ENCODE measurements around the gene NFKB2.

Gene NFKB2

DNA sequence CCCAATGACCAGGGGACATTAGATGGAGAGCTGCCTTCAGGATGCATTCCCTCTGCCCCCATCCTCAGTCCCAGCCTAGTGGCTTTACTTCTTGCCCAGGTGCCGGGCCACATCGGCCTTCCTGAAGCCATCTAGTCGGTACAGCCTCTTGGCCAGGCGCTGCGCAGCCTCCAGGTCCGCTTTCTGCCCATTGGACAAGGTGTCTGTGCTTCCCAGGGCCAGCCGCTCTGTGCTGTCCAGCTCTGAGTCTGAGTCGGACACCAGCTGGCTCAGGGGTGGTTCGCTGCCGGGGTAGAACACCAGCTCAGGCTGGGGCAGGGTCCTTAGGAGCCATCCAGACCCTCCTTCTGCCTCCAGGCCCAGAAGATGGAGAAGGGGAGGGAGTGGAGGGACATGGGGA is 16.8 kb downstream of the NFKB2 start:
- H3K4me3 ChIP-seq (replicated peaks; ENCODE audit: low read depth, low read length) = no peak overlapping the region
- DNase-seq (ENCODE audit: extremely low read depth, low read depth) = no peak
- TF ChIP-seq, protein P1, sequence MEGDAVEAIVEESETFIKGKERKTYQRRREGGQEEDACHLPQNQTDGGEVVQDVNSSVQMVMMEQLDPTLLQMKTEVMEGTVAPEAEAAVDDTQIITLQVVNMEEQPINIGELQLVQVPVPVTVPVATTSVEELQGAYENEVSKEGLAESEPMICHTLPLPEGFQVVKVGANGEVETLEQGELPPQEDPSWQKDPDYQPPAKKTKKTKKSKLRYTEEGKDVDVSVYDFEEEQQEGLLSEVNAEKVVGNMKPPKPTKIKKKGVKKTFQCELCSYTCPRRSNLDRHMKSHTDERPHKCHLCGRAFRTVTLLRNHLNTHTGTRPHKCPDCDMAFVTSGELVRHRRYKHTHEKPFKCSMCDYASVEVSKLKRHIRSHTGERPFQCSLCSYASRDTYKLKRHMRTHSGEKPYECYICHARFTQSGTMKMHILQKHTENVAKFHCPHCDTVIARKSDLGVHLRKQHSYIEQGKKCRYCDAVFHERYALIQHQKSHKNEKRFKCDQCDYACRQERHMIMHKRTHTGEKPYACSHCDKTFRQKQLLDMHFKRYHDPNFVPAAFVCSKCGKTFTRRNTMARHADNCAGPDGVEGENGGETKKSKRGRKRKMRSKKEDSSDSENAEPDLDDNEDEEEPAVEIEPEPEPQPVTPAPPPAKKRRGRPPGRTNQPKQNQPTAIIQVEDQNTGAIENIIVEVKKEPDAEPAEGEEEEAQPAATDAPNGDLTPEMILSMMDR (IDR thresholded peaks at IDR 0.05; ENCODE audit: low read depth, low read length, missing control alignments) = no peak

DNA sequence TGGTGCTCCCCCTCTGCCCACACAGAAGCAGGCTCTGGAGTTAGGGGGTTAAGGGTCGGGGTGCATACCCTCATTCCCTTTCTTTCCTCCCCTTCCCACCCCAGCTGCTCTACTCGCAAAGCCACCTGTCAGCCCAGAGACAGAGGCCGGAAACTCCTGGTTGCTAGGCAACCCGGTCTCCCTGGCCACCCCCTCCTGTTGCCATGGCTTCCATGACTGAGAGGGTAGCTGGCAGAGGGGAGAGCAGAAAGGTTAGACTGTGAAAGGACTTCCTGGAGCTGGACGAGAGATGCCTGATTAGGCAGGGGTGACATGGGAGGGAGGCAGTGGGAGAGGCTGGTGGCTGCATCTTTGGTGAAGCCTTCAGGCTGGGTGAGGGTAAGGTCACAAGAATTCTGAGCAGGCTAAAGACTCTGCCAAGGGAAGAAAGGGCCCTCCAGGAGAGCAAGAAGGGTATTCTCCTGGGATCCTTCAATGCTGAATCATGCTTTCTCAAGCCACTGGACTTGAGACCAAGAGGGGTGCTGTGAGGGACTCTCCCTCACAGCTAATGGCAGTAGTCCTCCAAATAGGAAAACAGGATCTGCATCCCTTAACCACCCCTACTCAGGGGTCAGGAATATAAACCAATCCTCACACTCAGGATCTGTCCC is 17.7 kb downstream of the NFKB2 start:
- no peak for DNase-seq (ENCODE audit: extremely low read depth, low read depth)
- H3K4me3 ChIP-seq (replicated peaks; ENCODE audit: low read depth, low read length) = no peak overlapping the region
- TF ChIP-seq, protein P1 (IDR thresholded peaks at IDR 0.05; ENCODE audit: low read depth, low read length, missing control alignments) = no peak

- H3K4me3 ChIP-seq (replicated peaks; ENCODE audit: low read depth, low read length) = no peak overlapping the region
- DNase-seq (ENCODE audit: extremely low read depth, low read depth) = no peak
- TF ChIP-seq, protein P1 (IDR thresholded peaks at IDR 0.05; ENCODE audit: low read depth, low read length, missing control alignments) = no peak
Measured at GRCh38 chr10:102413806-102414561, 18.5 kb downstream of the NFKB2 start.

DNA sequence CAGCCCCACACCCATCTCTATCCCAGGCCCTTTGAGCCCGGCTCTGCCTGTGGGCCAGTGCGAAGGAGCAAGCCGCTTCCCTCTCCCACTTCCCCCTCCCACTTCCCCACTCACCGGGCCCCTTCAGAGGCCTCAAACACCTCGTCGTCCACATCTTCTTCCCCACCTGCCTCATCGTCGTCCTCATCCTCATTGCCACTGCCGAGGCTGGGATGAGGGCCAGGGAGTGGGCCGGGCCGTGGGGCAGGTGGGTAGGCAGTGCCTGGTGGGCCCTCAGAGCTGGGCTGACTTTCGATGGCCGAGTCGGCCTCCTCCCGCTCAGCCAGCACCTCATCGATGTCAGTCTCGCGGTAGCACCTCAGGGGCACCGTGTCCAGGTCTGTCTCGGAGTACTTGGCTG is 19.2 kb downstream of the NFKB2 start:
- DNase-seq (ENCODE audit: extremely low read depth, low read depth) = no peak
- TF ChIP-seq, protein P1 (IDR thresholded peaks at IDR 0.05; ENCODE audit: low read depth, low read length, missing control alignments) = no peak
- H3K4me3 ChIP-seq (replicated peaks; ENCODE audit: low read depth, low read length) = no peak overlapping the region

GRCh38 chr10:102416283-102416682 is 20.8 kb downstream of the NFKB2 start:
- no peak overlapping the region for H3K4me3 ChIP-seq (replicated peaks; ENCODE audit: low read depth, low read length)
- no peak for DNase-seq (ENCODE audit: extremely low read depth, low read depth)
- TF ChIP-seq, protein P1 (IDR thresholded peaks at IDR 0.05; ENCODE audit: low read depth, low read length, missing control alignments) = no peak

DNA sequence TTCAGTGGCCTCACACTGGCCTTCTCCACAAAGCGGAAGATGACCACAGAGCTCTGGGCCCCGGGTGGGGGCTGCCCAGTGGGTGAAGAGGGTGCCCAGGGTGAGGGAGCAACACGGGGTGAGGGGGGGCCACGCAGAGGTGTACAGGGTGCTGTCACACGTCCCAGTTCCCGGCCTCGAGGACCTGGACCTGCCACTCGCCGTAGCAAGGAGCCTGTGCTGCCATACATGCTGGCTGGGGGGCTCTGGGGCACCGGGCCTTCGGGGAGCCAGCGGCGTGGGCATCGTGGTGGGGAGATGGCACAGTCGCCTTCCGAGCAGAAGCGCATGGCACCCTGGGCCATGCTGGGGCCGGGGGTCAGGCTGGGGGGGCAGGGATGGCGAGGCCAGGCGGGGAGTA is 21.2 kb downstream of the NFKB2 start:
- DNase-seq (ENCODE audit: extremely low read depth, low read depth) = no peak
- TF ChIP-seq, protein P1 (IDR thresholded peaks at IDR 0.05; ENCODE audit: low read depth, low read length, missing control alignments) = no peak
- no peak overlapping the region for H3K4me3 ChIP-seq (replicated peaks; ENCODE audit: low read depth, low read length)

Data from HFF-Myc (cell line).